HG03442 (cell line): Measurements from ENCODE around the gene SMIM7.

ENCODE experiments used
- ATAC-seq: cut with Tn5 transposase; IDR thresholded peaks from one replicate; pipeline ENCODE4 v1.9.1; 2021; ENCODE audit warnings: mild to moderate bottlenecking, moderate library complexity; ENCODE audit not compliant: unreplicated experiment

Gene SMIM7

DNA sequence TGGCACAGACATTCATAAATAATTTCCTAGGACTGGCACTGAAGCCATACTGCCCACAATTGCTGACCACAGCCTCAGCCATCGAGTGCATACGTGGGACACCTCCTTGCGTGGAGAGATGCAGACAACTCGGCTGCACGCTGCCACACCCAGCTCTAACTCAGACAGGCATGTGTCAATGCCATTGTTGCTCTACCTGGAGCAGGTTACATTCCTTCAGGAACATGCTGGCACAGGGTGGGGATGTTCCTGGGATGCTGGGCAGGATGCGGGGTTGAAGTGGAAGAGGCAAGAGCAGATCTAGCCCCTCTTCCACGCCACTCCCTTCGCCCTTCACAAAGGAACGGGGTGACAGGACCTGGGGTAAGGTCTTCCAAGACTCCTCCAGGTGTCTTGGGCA lies 63.5 kb downstream of the SMIM7 start:
- no peak for ATAC-seq
